H1 (cell line): ENCODE data around the gene GUCA2B. TPM values are rescaled to one million over a fixed set of nuclear protein-coding genes. Genes with fewer than 3 reads are reported as not detected.

Experiments
- CTCF ChIA-PET: fragments of 300-600 bp; sonication (Branson Sonifier 250); formaldehyde crosslinking; loops from one replicate; lab custom pipeline; 2021; ENCODE audit not compliant: partially characterized antibody; lab: Charles Lee
- POLR2A ChIA-PET: fragments of 300-600 bp; sonication (Branson Sonifier 250); formaldehyde crosslinking; loops from one replicate; lab custom pipeline; 2021; ENCODE audit warnings: inconsistent platforms; ENCODE audit not compliant: partially characterized antibody; lab: Charles Lee
- DNase-seq, 2 experiments: peaks; one replicate each; pipeline versions ENCODE4 v3.0.0 to v3.0.0-alpha.2; 2010 to 2022; ENCODE audit warnings: low spot score in 2 of 2, low read depth in 1 of 2, mixed read lengths in 1 of 2
- FAIRE-seq: peaks from 2 replicates; lab custom pipeline; 2011; peaks lifted over from hg19 to GRCh38; lab: Jason Lieb, UNC
- H2AFZ ChIP-seq: 2 replicates; pipeline ENCODE4 v1.8.1; 2012; ENCODE audit warnings: low read length, inconsistent platforms
- H2AK5ac ChIP-seq: 2 replicates; pipeline ENCODE4 v1.6.1; 2013; ENCODE audit warnings: low read depth, low read length
- H2BK120ac ChIP-seq: replicated peaks from 2 replicates; pipeline ENCODE3; 2013; ENCODE audit warnings: low read depth, low read length, inconsistent platforms
- H2BK12ac ChIP-seq: 2 replicates; pipeline ENCODE4 v1.6.1; 2013; ENCODE audit warnings: low read depth, low read length
- H2BK15ac ChIP-seq: 2 replicates; pipeline ENCODE4 v1.6.1; 2013; ENCODE audit warnings: low read length
- H2BK20ac ChIP-seq: 2 replicates; pipeline ENCODE4 v1.6.1; 2013; ENCODE audit warnings: low read length
- H2BK5ac ChIP-seq: 2 replicates; pipeline ENCODE4 v1.6.1; 2013; ENCODE audit warnings: low read depth, low read length
- H3K14ac ChIP-seq: 2 replicates; pipeline ENCODE4 v1.6.1; 2013; ENCODE audit warnings: inconsistent platforms; ENCODE audit not compliant: insufficient read length
- H3K18ac ChIP-seq: 2 replicates; pipeline ENCODE4 v1.6.1; 2013; ENCODE audit warnings: low read length; ENCODE audit errors: extremely low read depth
- H3K23ac ChIP-seq: 2 replicates; pipeline ENCODE4 v1.6.1; 2013; ENCODE audit warnings: inconsistent platforms; ENCODE audit not compliant: insufficient read length
- H3K23me2 ChIP-seq: 2 replicates; pipeline ENCODE4 v1.6.1; 2013; ENCODE audit warnings: low read depth, low read length
- H3K27ac ChIP-seq: 2 replicates; pipeline ENCODE4 v1.6.1; 2011; ENCODE audit warnings: low read depth, low read length, inconsistent platforms
- H3K27me3 ChIP-seq, 4 experiments: replicated peaks in 1 of 4; 1 replicate in 1 of 4; 2 replicates in 3 of 4; pipeline versions ENCODE4 v1.6.1 to v1.8.1; 2011 to 2013; ENCODE audit warnings: low read length in 3 of 4, mild to moderate bottlenecking in 3 of 4, inconsistent platforms in 2 of 4, mixed read lengths in 2 of 4, moderate library complexity in 1 of 4; ENCODE audit not compliant: control insufficient read depth in 3 of 4, insufficient read depth in 3 of 4; ENCODE audit errors: extremely low read depth in 1 of 4
- H3K36me3 ChIP-seq, 4 experiments: 2 replicates each; pipeline versions ENCODE4 v1.6.1 to v1.8.1; 2011 to 2013; ENCODE audit warnings: mild to moderate bottlenecking in 4 of 4, low read length in 3 of 4, moderate library complexity in 2 of 4, control low read depth in 1 of 4, inconsistent platforms in 1 of 4; ENCODE audit not compliant: insufficient read depth in 4 of 4, control insufficient read depth in 2 of 4
- H3K4ac ChIP-seq: replicated peaks from 2 replicates; pipeline ENCODE3; 2013; ENCODE audit warnings: low read length, low read depth, mixed read lengths, inconsistent platforms; ENCODE audit not compliant: insufficient read length
- H3K4me1 ChIP-seq, 4 experiments: replicated peaks in 1 of 4; 1 replicate in 1 of 4; 2 replicates in 3 of 4; pipeline versions ENCODE4 v1.6.1 to v1.8.1; 2011 to 2013; ENCODE audit warnings: low read length in 3 of 4, inconsistent platforms in 2 of 4, mixed read lengths in 1 of 4; ENCODE audit not compliant: insufficient read depth in 4 of 4, control insufficient read depth in 3 of 4
- H3K4me2 ChIP-seq, 2 experiments: 2 replicates each; pipeline versions ENCODE4 v1.6.1 to v1.8.1; 2011 to 2013; ENCODE audit warnings: low read depth in 2 of 2, low read length in 2 of 2, control low read depth in 1 of 2, inconsistent platforms in 1 of 2, mild to moderate bottlenecking in 1 of 2; ENCODE audit not compliant: insufficient read depth in 1 of 2
- H3K4me3 ChIP-seq, 4 experiments: fragments of 200-600, 300-600 bp in 1 of 4; sonication (generic), shearing (Covaris generic), sonication (Bioruptor Twin) in 1 of 4; 2 replicates each; pipeline versions ENCODE4 v1.5.1 to v1.8.1; 2011 to 2016; ENCODE audit warnings: low read length in 4 of 4, low read depth in 3 of 4, control low read depth in 2 of 4, inconsistent platforms in 2 of 4, mild to moderate bottlenecking in 2 of 4, mixed read lengths in 1 of 4, moderate library complexity in 1 of 4; ENCODE audit not compliant: insufficient read depth in 2 of 4; ENCODE audit errors: extremely low read depth in 1 of 4
- H3K56ac ChIP-seq: replicated peaks from 2 replicates; pipeline ENCODE3; 2013; ENCODE audit warnings: low read depth, mild to moderate bottlenecking, mixed read lengths, low read length, inconsistent platforms; ENCODE audit not compliant: insufficient read length
- H3K79me1 ChIP-seq: 2 replicates; pipeline ENCODE4 v1.6.1; 2013; ENCODE audit warnings: low read depth, low read length, control low read depth
- H3K79me2 ChIP-seq, 2 experiments: 2 replicates each; pipeline versions ENCODE4 v1.6.1 to v1.8.1; 2012 to 2013; ENCODE audit warnings: low read length in 2 of 2, mild to moderate bottlenecking in 2 of 2, inconsistent platforms in 1 of 2; ENCODE audit not compliant: insufficient read depth in 2 of 2, control insufficient read depth in 1 of 2
- H3K9ac ChIP-seq, 4 experiments: replicated peaks in 1 of 4; 1 replicate in 1 of 4; 2 replicates in 3 of 4; pipeline versions ENCODE4 v1.6.1 to v1.8.1; 2011 to 2013; ENCODE audit warnings: low read depth in 3 of 4, low read length in 3 of 4, control low read depth in 2 of 4, mild to moderate bottlenecking in 2 of 4, moderate library complexity in 2 of 4, inconsistent platforms in 1 of 4; ENCODE audit errors: extremely low read depth in 1 of 4
- H3K9me3 ChIP-seq, 2 experiments: 2 replicates each; pipeline versions ENCODE4 v1.6.1 to v1.8.1; 2012 to 2013; ENCODE audit warnings: mild to moderate bottlenecking in 2 of 2, moderate library complexity in 2 of 2, control low read depth in 1 of 2, inconsistent platforms in 1 of 2, low read depth in 1 of 2, low read length in 1 of 2, mixed read lengths in 1 of 2; ENCODE audit not compliant: insufficient read depth in 2 of 2
- H4K20me1 ChIP-seq, 2 experiments: replicated peaks in 1 of 2; 2 replicates each; pipeline versions ENCODE3 to v1.8.1; 2011 to 2013; ENCODE audit warnings: inconsistent platforms in 2 of 2, low read length in 2 of 2, mild to moderate bottlenecking in 1 of 2; ENCODE audit not compliant: insufficient read depth in 2 of 2, control insufficient read depth in 1 of 2
- H4K5ac ChIP-seq: 2 replicates; pipeline ENCODE4 v1.6.1; 2013; ENCODE audit warnings: low read length, low read depth, mixed read lengths, inconsistent platforms; ENCODE audit not compliant: insufficient read length
- H4K8ac ChIP-seq: 2 replicates; pipeline ENCODE4 v1.8.0; 2013; ENCODE audit warnings: mild to moderate bottlenecking, moderate library complexity, low read length, inconsistent platforms; ENCODE audit not compliant: insufficient read depth; ENCODE audit errors: extremely low read depth
- H4K91ac ChIP-seq: replicated peaks from 2 replicates; pipeline ENCODE3; 2013; ENCODE audit warnings: low read length, mixed read lengths, inconsistent platforms; ENCODE audit not compliant: insufficient read length
- KDM5A ChIP-seq: fragments of 200-600 bp; IDR thresholded peaks from 2 replicates; pipeline ENCODE4 v1.7.1; 2012; ENCODE audit warnings: mild to moderate bottlenecking, low read length, inconsistent platforms, mixed read lengths
- SIN3A ChIP-seq, 2 experiments: IDR thresholded peaks in 1 of 2; conservative IDR thresholded peaks in 1 of 2; 2 replicates each; pipeline ENCODE4 v1.6.1; 2011 to 2012; ENCODE audit warnings: low read length in 2 of 2, improper control_type of control experiment in 1 of 2, low read depth in 1 of 2, mild to moderate bottlenecking in 1 of 2
- TAF1 ChIP-seq: IDR thresholded peaks from 2 replicates; pipeline ENCODE4 v1.6.1; 2011; ENCODE audit warnings: mild to moderate bottlenecking, low read depth, low read length
- WGBS, 2 experiments: shearing (Covaris generic) in 1 of 2; methylation state at CpG; one replicate each; pipeline versions ENCODE4 v1.1.6 to v1.1.7; 2013 to 2015; ENCODE audit warnings: low lambda C conversion rate in 2 of 2, mixed read lengths in 2 of 2, inconsistent platforms in 1 of 2, low coverage in 1 of 2, missing lambda C conversion rate in 1 of 2; ENCODE audit not compliant: insufficient replicate concordance in 2 of 2, insufficient coverage in 1 of 2, insufficient read length in 1 of 2; ENCODE audit errors: extremely low coverage in 1 of 2, missing lambda C conversion rate in 1 of 2; 5-methylcytosine and 5-hydroxymethylcytosine counted together
- polyA plus RNA-seq, 7 experiments: library from polyadenylated mRNA; depleted of rRNA in 3 of 7; stranded (reverse) in 5 of 7; unstranded in 2 of 7; fragments of >200 nt in 5 of 7; fragments of 200-250 nt in 2 of 7; gene quantifications; 1 replicate in 5 of 7; 2 replicates in 1 of 7; 4 replicates in 1 of 7; pipeline versions ENCODE4 v1.2.1 to v1.2.3, GENCODE V29; 2011 to 2013; ENCODE audit warnings: missing spikeins in 2 of 7, mixed read lengths in 2 of 7
- total RNA-seq: library from RNA; stranded (reverse); fragmentation: NEBNext Ultra II Directional; extraction: Animal tissue kit (Norgen Biotek cat#: 25700); gene quantifications from 2 replicates; pipeline ENCODE4 v1.2.1, GENCODE V29; 2021

Gene GUCA2B
- total and polyA plus RNA-seq, 2 of the 8 experiments (the other 6 are each of a cell fraction or from before 2014, with no cell fraction given) = not detected

DNA sequence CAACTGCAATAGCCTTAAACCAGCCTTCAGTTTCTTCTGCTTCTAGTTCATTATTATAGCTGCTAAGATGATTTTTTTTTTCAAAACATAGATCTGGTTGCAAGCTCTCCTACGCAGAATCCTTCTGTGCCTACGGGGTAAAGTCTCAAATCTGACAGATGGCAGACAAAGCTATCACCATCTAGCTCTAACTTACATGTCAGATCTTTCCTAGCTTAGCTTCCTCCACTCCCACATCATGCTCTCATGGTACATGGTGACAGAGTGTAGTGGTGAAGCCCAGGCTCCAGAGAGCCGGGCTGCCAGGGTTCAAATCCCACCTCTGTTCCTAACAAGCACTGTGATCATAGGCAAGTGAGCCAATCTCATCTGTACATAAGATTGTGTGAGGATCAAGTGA is 24.2 kb upstream of the GUCA2B start:
- Histone ChIP-seq H2BK15ac (no peak overlapping the region), H2BK120ac (no peak overlapping the region), H2BK5ac (no peak overlapping the region), H3K27ac (no peak overlapping the region), H3K14ac (no peak overlapping the region), H3K9ac (no peak overlapping the region), H2BK12ac (no peak overlapping the region), H4K8ac (no peak overlapping the region), H3K23me2 (no peaks in the 10 kb centered on the region; the same call in 1 of the 2 replicates), H3K9me3 (no peaks in the 10 kb centered on the region), H4K91ac (no peak overlapping the region), H3K4me3 (no peak overlapping the region), H2AK5ac (no peak overlapping the region), H3K4ac (no peak overlapping the region), H4K5ac (no peak overlapping the region), H2AFZ (no peak overlapping the region), H3K18ac (no peak overlapping the region), H3K4me1 (no peaks in the 10 kb centered on the region), H3K36me3 (no peaks in the 10 kb centered on the region), H3K27me3 (no peaks in the 10 kb centered on the region; a peak in 1 of 7 replicates), H3K4me2 (no peak overlapping the region), H3K79me2 (no peaks in the 10 kb centered on the region), H4K20me1 (no peaks in the 10 kb centered on the region), H2BK20ac (no peak overlapping the region), H3K79me1 (no peaks in the 10 kb centered on the region), H3K56ac (no peak overlapping the region), H3K23ac (no peak overlapping the region)
- POLR2A ChIA-PET = interaction anchor here (0.6 kb wide), 1 partner anchor 174 kb away, joined by 3 read pairs; no protein-coding TSS in a partner anchor
- FAIRE-seq = no peak
- DNase-seq = no peak
- WGBS, 2 experiments = 83% methylated on average over 3 of the region's 3 CpGs; no CpG with 5 or more reads in 1 of the 2 experiments
- CTCF ChIA-PET = interaction anchor here (0.6 to 1.8 kb wide), 3 partner anchors 31 to 344 kb away, joined by 3 to 7 read pairs (median 3); no protein-coding TSS in a partner anchor
- no peak for TF ChIP-seq SIN3A (conservative IDR thresholded peaks at IDR 0.05 in 1 of 2, IDR thresholded peaks at IDR 0.05 in 1 of 2; ENCODE audit: low read depth in 1 of 2, low read length in 2 of 2)
- TF ChIP-seq TAF1 = no peak
- no peak for TF ChIP-seq KDM5A
